ENCODE data around the gene CD22. TPM values are rescaled to one million over a fixed set of nuclear protein-coding genes. Genes with fewer than 3 reads are reported as not detected.

The CD22 gene
- polyA plus RNA-seq, 1 donor (not counting 4 experiments of a cell fraction or from before 2014, with no cell fraction given): 0.26 TPM

DNA sequence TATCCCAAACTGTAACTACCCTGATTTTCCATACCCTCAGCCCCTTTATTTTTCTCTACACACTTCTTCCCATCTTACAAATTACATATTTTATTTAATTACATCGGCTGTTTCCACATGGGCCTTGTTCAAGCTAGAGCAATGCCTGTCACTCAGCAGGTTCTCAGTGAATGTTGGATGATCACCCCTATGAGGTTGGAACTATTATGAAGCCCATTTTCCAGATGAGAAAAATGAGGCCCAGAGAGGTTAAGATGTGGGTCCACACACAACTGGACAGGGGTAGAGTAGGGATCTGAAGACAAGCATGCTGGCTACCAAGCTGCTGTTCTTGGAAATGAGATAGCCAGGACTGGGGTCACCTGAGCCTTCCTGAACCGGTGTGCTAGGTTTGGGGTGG is 27.0 kb upstream of the CD22 start:
- Histone ChIP-seq H2AFZ (ENCODE audit: control insufficient read depth, low read length) (no peak overlapping the region), H4K20me1 (ENCODE audit: control insufficient read depth, extremely low read depth, insufficient read depth, low read length) (no peaks in the 10 kb centered on the region), H3K79me2 (ENCODE audit: control insufficient read depth, insufficient read depth, low read length) (no peaks in the 10 kb centered on the region), H3K4me1 (ENCODE audit: control insufficient read depth, extremely low read depth, insufficient read depth, low read length) (no peaks in the 10 kb centered on the region), H3K27me3 (ENCODE audit: control insufficient read depth, extremely low read depth, insufficient read depth, low read length) (no peaks in the 10 kb centered on the region), H3K4me2 (ENCODE audit: control insufficient read depth, extremely low read depth, insufficient read depth, low read depth, low read length) (no peak overlapping the region), H3K27ac (ENCODE audit: control insufficient read depth, insufficient read depth, low read length) (no peak overlapping the region), H3K4me3 (ENCODE audit: control insufficient read depth in 2 of 3, extremely low read depth in 1 of 3, insufficient read depth in 2 of 3, low read depth in 1 of 3, low read length in 3 of 3) (no peak overlapping the region), H3K9ac (ENCODE audit: control insufficient read depth, extremely low read depth, insufficient read depth, low read length) (no peak overlapping the region), H3K9me1 (ENCODE audit: control insufficient read depth, extremely low read depth, insufficient read depth, low read length) (no peaks in the 10 kb centered on the region), H3K36me3 (ENCODE audit: control insufficient read depth in 2 of 2, extremely low read depth in 1 of 2, insufficient read depth in 2 of 2, low read length in 2 of 2) (no peaks in the 10 kb centered on the region), H3K9me3 (ENCODE audit: control insufficient read depth, low read depth, low read length) (no peaks in the 10 kb centered on the region)
- TF ChIP-seq EZH2 (IDR thresholded peaks at IDR 0.05; ENCODE audit: low read length): no peak
- TF ChIP-seq, protein P1, sequence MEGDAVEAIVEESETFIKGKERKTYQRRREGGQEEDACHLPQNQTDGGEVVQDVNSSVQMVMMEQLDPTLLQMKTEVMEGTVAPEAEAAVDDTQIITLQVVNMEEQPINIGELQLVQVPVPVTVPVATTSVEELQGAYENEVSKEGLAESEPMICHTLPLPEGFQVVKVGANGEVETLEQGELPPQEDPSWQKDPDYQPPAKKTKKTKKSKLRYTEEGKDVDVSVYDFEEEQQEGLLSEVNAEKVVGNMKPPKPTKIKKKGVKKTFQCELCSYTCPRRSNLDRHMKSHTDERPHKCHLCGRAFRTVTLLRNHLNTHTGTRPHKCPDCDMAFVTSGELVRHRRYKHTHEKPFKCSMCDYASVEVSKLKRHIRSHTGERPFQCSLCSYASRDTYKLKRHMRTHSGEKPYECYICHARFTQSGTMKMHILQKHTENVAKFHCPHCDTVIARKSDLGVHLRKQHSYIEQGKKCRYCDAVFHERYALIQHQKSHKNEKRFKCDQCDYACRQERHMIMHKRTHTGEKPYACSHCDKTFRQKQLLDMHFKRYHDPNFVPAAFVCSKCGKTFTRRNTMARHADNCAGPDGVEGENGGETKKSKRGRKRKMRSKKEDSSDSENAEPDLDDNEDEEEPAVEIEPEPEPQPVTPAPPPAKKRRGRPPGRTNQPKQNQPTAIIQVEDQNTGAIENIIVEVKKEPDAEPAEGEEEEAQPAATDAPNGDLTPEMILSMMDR (optimal IDR thresholded peaks at IDR 0.05 in 1 of 3, IDR thresholded peaks at IDR 0.05 in 1 of 3, conservative IDR thresholded peaks at IDR 0.05 in 1 of 3; ENCODE audit: extremely low read depth in 1 of 3, insufficient read depth in 2 of 3, low read length in 3 of 3): no peak
- FAIRE-seq (no peak), DNase-seq (ENCODE audit: low read depth, low spot score) (no peak)
- dilution Hi-C loops (cut with MboI; ENCODE audit: extremely low pct_ligation_motif_present, low sequenced_read_pairs): no loop called here

- no peak overlapping the region for H3K4me2 ChIP-seq (ENCODE audit: control insufficient read depth, extremely low read depth, insufficient read depth, low read depth, low read length)
- no peaks in the 10 kb centered on the region for H3K9me3 ChIP-seq (ENCODE audit: control insufficient read depth, low read depth, low read length)
- dilution Hi-C loops (cut with MboI; ENCODE audit: extremely low pct_ligation_motif_present, low sequenced_read_pairs): no loop called here
- H3K4me3 ChIP-seq (ENCODE audit: control insufficient read depth in 2 of 3, extremely low read depth in 1 of 3, insufficient read depth in 2 of 3, low read depth in 1 of 3, low read length in 3 of 3): no peak overlapping the region
- TF ChIP-seq EZH2 (IDR thresholded peaks at IDR 0.05; ENCODE audit: low read length): no peak
- TF ChIP-seq, protein P1 (optimal IDR thresholded peaks at IDR 0.05 in 1 of 3, IDR thresholded peaks at IDR 0.05 in 1 of 3, conservative IDR thresholded peaks at IDR 0.05 in 1 of 3; ENCODE audit: extremely low read depth in 1 of 3, insufficient read depth in 2 of 3, low read length in 3 of 3): no peak
- H3K27me3 ChIP-seq (ENCODE audit: control insufficient read depth, extremely low read depth, insufficient read depth, low read length): no peaks in the 10 kb centered on the region
- H3K9ac ChIP-seq (ENCODE audit: control insufficient read depth, extremely low read depth, insufficient read depth, low read length): no peak overlapping the region
- H2AFZ ChIP-seq (ENCODE audit: control insufficient read depth, low read length): no peak overlapping the region
- no peaks in the 10 kb centered on the region for H4K20me1 ChIP-seq (ENCODE audit: control insufficient read depth, extremely low read depth, insufficient read depth, low read length)
- no peak for DNase-seq (ENCODE audit: low read depth, low spot score)
- H3K79me2 ChIP-seq (ENCODE audit: control insufficient read depth, insufficient read depth, low read length): no peaks in the 10 kb centered on the region
- H3K27ac ChIP-seq (ENCODE audit: control insufficient read depth, insufficient read depth, low read length): no peak overlapping the region
- no peaks in the 10 kb centered on the region for H3K36me3 ChIP-seq (ENCODE audit: control insufficient read depth in 2 of 2, extremely low read depth in 1 of 2, insufficient read depth in 2 of 2, low read length in 2 of 2)
- no peaks in the 10 kb centered on the region for H3K9me1 ChIP-seq (ENCODE audit: control insufficient read depth, extremely low read depth, insufficient read depth, low read length)
- H3K4me1 ChIP-seq (ENCODE audit: control insufficient read depth, extremely low read depth, insufficient read depth, low read length): no peaks in the 10 kb centered on the region
- FAIRE-seq: no peak
Measured at GRCh38 chr19:35302446-35302845, 26.5 kb upstream of the CD22 start.

Data from keratinocyte (primary cell).